Measurements from ENCODE around the gene UBAC2. TPM values are rescaled to one million over a fixed set of nuclear protein-coding genes. Genes with fewer than 3 reads are reported as not detected.

Gene UBAC2
- total and polyA plus RNA-seq, 2 donors (not counting 3 experiments of a cell fraction or from before 2014, with no cell fraction given), result 45.7 to 54.4 TPM

DNA sequence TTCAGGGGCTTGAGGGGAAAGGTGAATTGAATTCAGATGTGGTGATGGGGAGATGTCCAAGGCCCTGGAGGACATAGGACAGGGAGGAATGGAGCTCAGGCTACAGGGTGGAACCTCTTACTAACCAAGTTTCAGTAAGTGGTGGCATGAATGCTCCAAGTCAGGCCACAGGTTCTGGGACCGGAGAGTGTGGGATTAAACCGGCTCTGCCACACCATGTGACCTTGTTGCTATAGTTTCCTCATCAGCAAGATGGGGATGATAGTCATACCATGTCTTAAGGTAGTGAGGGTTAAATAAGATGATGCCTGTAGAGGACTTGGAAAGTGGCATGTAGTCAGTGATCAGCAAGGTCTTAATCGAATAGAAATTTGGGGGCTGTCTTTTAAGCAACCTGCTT lies 90.2 kb downstream of the UBAC2 start:
- Histone ChIP-seq H3K27ac (ENCODE audit: insufficient read depth, low read depth, low read length) (no peak overlapping the region), H3K9ac (replicated peaks; ENCODE audit: extremely low read depth, insufficient read depth, low read length) (no peak overlapping the region), H4K20me1 (replicated peaks; ENCODE audit: control insufficient read depth, extremely low read depth, insufficient read depth, low read length) (no peaks in the 10 kb centered on the region), H3K9me3 (replicated peaks; ENCODE audit: control insufficient read depth, insufficient read depth, low read length) (no peaks in the 10 kb centered on the region), H3K36me3 (ENCODE audit: control insufficient read depth in 2 of 2, extremely low read depth in 1 of 2, insufficient read depth in 2 of 2, low read length in 2 of 2) (no peaks in the 10 kb centered on the region), H3K79me2 (ENCODE audit: control insufficient read depth, insufficient read depth, low read length) (no peaks in the 10 kb centered on the region), H3K9me1 (replicated peaks; ENCODE audit: control insufficient read depth, extremely low read depth, insufficient read depth, low read length) (no peaks in the 10 kb centered on the region), H2AFZ (ENCODE audit: low read depth, low read length) (no peak overlapping the region), H3K4me1 (ENCODE audit: control insufficient read depth, extremely low read depth, insufficient read depth, low read length) (no peaks in the 10 kb centered on the region), H3K27me3 (ENCODE audit: control insufficient read depth in 2 of 2, insufficient read depth in 2 of 2, low read length in 2 of 2) (no peaks in the 10 kb centered on the region), H3K4me3 (replicated peaks in 1 of 3; ENCODE audit: insufficient read depth in 1 of 3, low read depth in 1 of 3, low read length in 3 of 3) (no peak overlapping the region), H3K4me2 (ENCODE audit: insufficient read depth, low read length) (no peak overlapping the region)
- BruUV-seq (replicated peaks), result no TSS peak
- FAIRE-seq (no peak), DNase-seq (ENCODE audit: low read depth, low spot score) (no peak)
- TF ChIP-seq, protein P1, sequence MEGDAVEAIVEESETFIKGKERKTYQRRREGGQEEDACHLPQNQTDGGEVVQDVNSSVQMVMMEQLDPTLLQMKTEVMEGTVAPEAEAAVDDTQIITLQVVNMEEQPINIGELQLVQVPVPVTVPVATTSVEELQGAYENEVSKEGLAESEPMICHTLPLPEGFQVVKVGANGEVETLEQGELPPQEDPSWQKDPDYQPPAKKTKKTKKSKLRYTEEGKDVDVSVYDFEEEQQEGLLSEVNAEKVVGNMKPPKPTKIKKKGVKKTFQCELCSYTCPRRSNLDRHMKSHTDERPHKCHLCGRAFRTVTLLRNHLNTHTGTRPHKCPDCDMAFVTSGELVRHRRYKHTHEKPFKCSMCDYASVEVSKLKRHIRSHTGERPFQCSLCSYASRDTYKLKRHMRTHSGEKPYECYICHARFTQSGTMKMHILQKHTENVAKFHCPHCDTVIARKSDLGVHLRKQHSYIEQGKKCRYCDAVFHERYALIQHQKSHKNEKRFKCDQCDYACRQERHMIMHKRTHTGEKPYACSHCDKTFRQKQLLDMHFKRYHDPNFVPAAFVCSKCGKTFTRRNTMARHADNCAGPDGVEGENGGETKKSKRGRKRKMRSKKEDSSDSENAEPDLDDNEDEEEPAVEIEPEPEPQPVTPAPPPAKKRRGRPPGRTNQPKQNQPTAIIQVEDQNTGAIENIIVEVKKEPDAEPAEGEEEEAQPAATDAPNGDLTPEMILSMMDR (IDR thresholded peaks at IDR 0.05; ENCODE audit: extremely low read depth in 1 of 2, insufficient read depth in 1 of 2, low read depth in 1 of 2, low read length in 2 of 2), result no peak
- TF ChIP-seq, protein P2, sequence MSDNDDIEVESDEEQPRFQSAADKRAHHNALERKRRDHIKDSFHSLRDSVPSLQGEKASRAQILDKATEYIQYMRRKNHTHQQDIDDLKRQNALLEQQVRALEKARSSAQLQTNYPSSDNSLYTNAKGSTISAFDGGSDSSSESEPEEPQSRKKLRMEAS (IDR thresholded peaks at IDR 0.05; ENCODE audit: insufficient read depth, insufficient read length), result no peak
- TF ChIP-seq FOS (IDR thresholded peaks at IDR 0.05; ENCODE audit: borderline replicate concordance, insufficient read depth, low read length) (no peak), POLR2A (IDR thresholded peaks at IDR 0.05; ENCODE audit: low read depth, low read length) (no peak), EZH2 (IDR thresholded peaks at IDR 0.05; ENCODE audit: borderline replicate concordance, low read depth, low read length, severe bottlenecking) (no peak), POLR2AphosphoS5 (IDR thresholded peaks at IDR 0.05; ENCODE audit: insufficient read depth, low read depth, low read length) (no peak), JUN (IDR thresholded peaks at IDR 0.05; ENCODE audit: borderline replicate concordance, insufficient read depth, insufficient read length, low read depth) (no peak), GATA2 (IDR thresholded peaks at IDR 0.05; ENCODE audit: insufficient read depth, insufficient read length, low read depth, low read length) (no peak), MYC (IDR thresholded peaks at IDR 0.05; ENCODE audit: low read depth, low read length) (no peak)
- intact Hi-C loops (cut with micrococcal nuclease) (no loop called here), dilution Hi-C loops (cut with MboI; ENCODE audit: extremely low pct_ligation_motif_present, low sequenced_read_pairs) (no loop called here)
- POLR2A ChIA-PET, result no interaction called here
- CTCF ChIA-PET, result no interaction called here
